Measurements from ENCODE around the gene LRIG1.

The LRIG1 gene

GRCh38 chr3:66534304-66534845, 33.6 kb upstream of the LRIG1 start:
- Histone ChIP-seq H3K4me1 (ENCODE audit: low read depth, poor library complexity, severe bottlenecking) (no peaks in the 10 kb centered on the region), H4K20me1 (ENCODE audit: insufficient read depth) (no peaks in the 10 kb centered on the region), H3K9ac (no peak overlapping the region), H3K4me3 (IDR thresholded peaks at IDR 0.05; ENCODE audit: insufficient read depth, low read depth, low read length) (no peak overlapping the region), H3K27ac (no peak overlapping the region), H2AFZ (ENCODE audit: low read depth) (no peak overlapping the region), H3K27me3 (ENCODE audit: insufficient read depth, low read depth) (no peaks in the 10 kb centered on the region), H3K36me3 (ENCODE audit: insufficient read depth) (no peaks in the 10 kb centered on the region), H3K4me2 (no peak overlapping the region), H3K79me2 (ENCODE audit: insufficient read depth, low read depth) (no peaks in the 10 kb centered on the region)
- TF ChIP-seq CTCF (conservative IDR thresholded peaks at IDR 0.05; ENCODE audit: low read depth, low read length) = no peak

GRCh38 chr3:66532613-66533012, 31.8 kb upstream of the LRIG1 start:
- Histone ChIP-seq H3K4me2 (no peak overlapping the region), H4K20me1 (ENCODE audit: insufficient read depth) (no peaks in the 10 kb centered on the region), H3K4me3 (IDR thresholded peaks at IDR 0.05; ENCODE audit: insufficient read depth, low read depth, low read length) (no peak overlapping the region), H3K27ac (no peak overlapping the region), H2AFZ (ENCODE audit: low read depth) (no peak overlapping the region), H3K27me3 (ENCODE audit: insufficient read depth, low read depth) (no peaks in the 10 kb centered on the region), H3K4me1 (ENCODE audit: low read depth, poor library complexity, severe bottlenecking) (no peaks in the 10 kb centered on the region), H3K79me2 (ENCODE audit: insufficient read depth, low read depth) (no peaks in the 10 kb centered on the region), H3K36me3 (ENCODE audit: insufficient read depth) (no peaks in the 10 kb centered on the region), H3K9ac (no peak overlapping the region)
- no peak for TF ChIP-seq CTCF (conservative IDR thresholded peaks at IDR 0.05; ENCODE audit: low read depth, low read length)

- no peaks in the 10 kb centered on the region for H4K20me1 ChIP-seq (ENCODE audit: insufficient read depth)
- no peak overlapping the region for H3K27ac ChIP-seq
- H2AFZ ChIP-seq (ENCODE audit: low read depth) = no peak overlapping the region
- H3K4me3 ChIP-seq (IDR thresholded peaks at IDR 0.05; ENCODE audit: insufficient read depth, low read depth, low read length) = no peak overlapping the region
- H3K27me3 ChIP-seq (ENCODE audit: insufficient read depth, low read depth) = no peaks in the 10 kb centered on the region
- no peaks in the 10 kb centered on the region for H3K79me2 ChIP-seq (ENCODE audit: insufficient read depth, low read depth)
- TF ChIP-seq CTCF (conservative IDR thresholded peaks at IDR 0.05; ENCODE audit: low read depth, low read length) = no peak
- H3K36me3 ChIP-seq (ENCODE audit: insufficient read depth) = no peaks in the 10 kb centered on the region
- no peak overlapping the region for H3K9ac ChIP-seq
- H3K4me1 ChIP-seq (ENCODE audit: low read depth, poor library complexity, severe bottlenecking) = no peaks in the 10 kb centered on the region
- no peak overlapping the region for H3K4me2 ChIP-seq
These were observed 31.4 kb upstream of the LRIG1 start for GRCh38 chr3:66532160-66532587.

GRCh38 chr3:66531256-66531655, 30.4 kb upstream of the LRIG1 start:
- no peaks in the 10 kb centered on the region for H3K79me2 ChIP-seq (ENCODE audit: insufficient read depth, low read depth)
- no peak overlapping the region for H3K4me3 ChIP-seq (IDR thresholded peaks at IDR 0.05; ENCODE audit: insufficient read depth, low read depth, low read length)
- no peaks in the 10 kb centered on the region for H3K27me3 ChIP-seq (ENCODE audit: insufficient read depth, low read depth)
- no peak overlapping the region for H3K9ac ChIP-seq
- no peak overlapping the region for H3K27ac ChIP-seq
- no peak overlapping the region for H3K4me2 ChIP-seq
- no peaks in the 10 kb centered on the region for H4K20me1 ChIP-seq (ENCODE audit: insufficient read depth)
- H3K4me1 ChIP-seq (ENCODE audit: low read depth, poor library complexity, severe bottlenecking) = no peaks in the 10 kb centered on the region
- no peak overlapping the region for H2AFZ ChIP-seq (ENCODE audit: low read depth)
- H3K36me3 ChIP-seq (ENCODE audit: insufficient read depth) = no peaks in the 10 kb centered on the region
- TF ChIP-seq CTCF (conservative IDR thresholded peaks at IDR 0.05; ENCODE audit: low read depth, low read length) = no peak

All from KMS-11 (cell line).